ENCODE measurements around the gene ERN2.
"Not testable (repeated sequence)": the region's sequence is repeated elsewhere in the genome, so short reads cannot be mapped to it uniquely, and the experiment has no call there.

The ERN2 gene

GRCh38 chr16:23712976-23713375 lies at the start of gene ERN2:
ERN2 (minus strand) TSS chr16:23713222; CDS start chr16:23713187, 35 bp downstream.
- DNase-seq (ENCODE audit: low read depth in 2 of 2) = no peak

- no peak for DNase-seq (ENCODE audit: low read depth in 2 of 2)
Measured at GRCh38 chr16:23757937-23758619, 45.1 kb upstream of the ERN2 start.

DNA sequence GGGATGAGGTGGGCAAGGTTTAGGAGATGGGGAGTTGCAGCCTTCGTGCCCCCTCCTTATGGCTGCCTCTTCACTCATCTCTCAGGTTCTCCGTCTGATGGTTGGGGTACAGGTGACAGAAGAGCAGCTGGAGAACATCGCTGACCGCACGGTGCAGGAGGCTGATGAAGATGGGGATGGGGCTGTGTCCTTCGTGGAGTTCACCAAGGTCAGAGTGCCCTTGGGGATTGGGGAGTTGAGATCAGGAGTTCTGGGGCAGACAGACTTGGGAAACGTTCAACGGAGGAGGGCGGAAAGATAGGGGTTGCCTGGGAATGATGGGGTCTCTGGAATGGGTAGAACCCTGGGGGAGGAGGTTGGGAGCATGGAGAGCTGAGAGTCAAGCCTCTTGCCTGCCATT lies 44.1 kb upstream of the ERN2 start:
- no peak for DNase-seq (ENCODE audit: low read depth in 2 of 2)

GRCh38 chr16:23755484-23755809 lies 42.4 kb upstream of the ERN2 start:
- DNase-seq (ENCODE audit: low read depth in 2 of 2) = no peak

GRCh38 chr16:23754594-23755483 lies 41.8 kb upstream of the ERN2 start, which contains the start of gene CHP2:
CHP2 (plus strand) TSS chr16:23755026; CDS start chr16:23755050, 24 bp downstream.
- no peak for DNase-seq (ENCODE audit: low read depth in 2 of 2)

DNA sequence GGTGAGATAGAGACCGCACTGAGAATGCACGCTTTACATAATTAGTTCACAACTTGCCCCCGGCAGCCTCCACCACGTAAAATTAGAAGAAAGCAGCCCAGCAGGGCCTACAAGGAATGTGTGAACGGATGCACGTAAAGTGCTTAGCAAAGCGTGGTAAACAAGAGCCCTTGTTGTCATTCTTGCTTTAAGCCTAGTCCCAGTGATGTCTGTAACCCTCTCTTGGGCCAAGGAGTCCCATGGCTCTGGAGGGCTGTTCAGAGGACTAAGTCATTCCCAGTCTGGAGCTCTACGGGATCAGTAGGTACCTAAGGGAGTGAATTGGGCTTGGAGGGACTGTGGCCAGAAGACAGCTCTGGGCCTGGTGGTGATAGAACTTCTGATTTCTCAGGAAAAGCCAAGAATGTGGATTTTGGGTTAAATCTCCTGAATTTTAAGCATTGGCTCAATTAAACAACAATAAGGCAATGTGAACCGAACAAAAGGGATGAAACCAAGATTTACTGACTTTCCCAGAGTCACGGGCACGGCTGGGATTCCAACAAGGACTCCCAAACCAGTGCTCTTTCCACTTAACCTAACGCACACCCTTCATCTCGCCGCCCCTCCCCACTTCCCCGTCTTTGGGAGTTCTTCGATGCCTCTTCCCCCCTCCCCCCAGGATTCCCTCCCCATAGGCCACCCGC lies 41.0 kb upstream of the ERN2 start:
- no peak for DNase-seq (ENCODE audit: low read depth in 2 of 2)

GRCh38 chr16:23751053-23751452 lies 38.0 kb upstream of the ERN2 start:
- not testable (repeated sequence) for DNase-seq (ENCODE audit: low read depth in 2 of 2)

GRCh38 chr16:23748630-23749029 lies 35.6 kb upstream of the ERN2 start:
- no peak for DNase-seq (ENCODE audit: low read depth in 2 of 2)

DNA sequence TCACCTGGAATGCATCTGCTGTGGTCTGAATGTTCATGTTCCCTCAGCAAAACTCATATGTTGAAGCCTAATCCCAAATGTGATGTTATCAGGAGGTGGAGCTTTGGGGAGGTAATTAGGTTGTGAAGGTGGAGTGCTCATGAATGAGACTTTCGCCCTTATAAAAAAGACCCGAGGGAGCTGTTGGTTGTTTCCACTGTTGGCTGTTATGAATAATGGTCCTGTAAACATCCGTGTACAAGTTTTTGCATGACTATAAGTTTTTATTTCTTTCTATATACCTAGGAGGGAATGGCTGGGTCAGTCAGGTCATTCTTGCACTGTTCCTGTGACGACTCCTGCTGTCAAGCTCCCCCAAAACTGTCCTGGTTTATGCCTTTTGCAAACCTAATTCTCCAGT lies 32.2 kb upstream of the ERN2 start:
- no peak for DNase-seq (ENCODE audit: low read depth in 2 of 2)

DNA sequence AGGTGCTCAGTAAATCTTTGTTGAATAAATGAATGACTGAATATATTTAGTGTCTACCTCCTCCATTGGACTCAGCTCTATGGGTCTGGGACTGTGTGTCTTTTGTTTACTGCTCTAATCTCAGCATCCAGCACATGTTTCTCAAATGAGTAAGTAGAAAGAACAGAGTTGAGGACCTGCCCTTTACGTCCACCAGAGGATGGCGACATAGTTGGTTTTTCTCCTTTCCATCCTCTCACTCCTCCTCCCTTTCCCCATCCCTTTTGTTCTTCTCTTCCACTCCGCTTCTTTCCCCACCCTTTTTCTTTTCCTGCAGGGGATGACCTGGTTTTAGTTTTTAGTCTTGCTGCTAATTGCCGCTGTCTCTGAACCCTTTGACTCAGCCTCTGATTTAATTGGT lies 29.7 kb upstream of the ERN2 start:
- no peak for DNase-seq (ENCODE audit: low read depth in 2 of 2)

DNA sequence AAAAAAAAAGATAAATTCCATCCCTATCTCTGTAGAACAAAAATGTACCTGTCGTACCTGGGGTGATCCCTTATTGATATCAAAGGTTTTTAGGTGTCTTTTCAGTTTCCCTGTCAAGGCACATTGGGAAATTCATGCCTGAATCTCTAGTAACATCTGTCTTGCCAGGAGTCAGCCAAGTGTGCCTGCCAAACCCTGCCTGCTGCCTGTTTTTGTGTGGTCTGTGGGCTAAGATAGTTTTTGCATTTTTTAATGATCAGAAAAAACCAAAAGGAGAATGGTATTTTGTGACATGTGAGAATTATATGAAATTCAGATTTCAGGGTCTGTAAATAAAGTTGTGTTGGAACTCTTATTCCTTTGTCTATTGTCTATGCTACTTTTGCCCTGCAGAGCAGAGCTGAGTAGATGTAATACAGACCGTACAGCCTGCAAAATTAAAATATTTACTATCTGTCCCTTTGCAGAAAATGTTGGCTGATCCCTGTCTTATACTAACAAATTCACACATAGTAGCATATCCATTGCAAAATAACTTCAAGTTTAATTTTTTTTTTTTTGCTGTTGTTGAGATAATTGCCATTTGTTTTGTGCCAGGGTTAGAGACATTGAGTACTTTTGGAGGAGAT lies 28.8 kb upstream of the ERN2 start:
- no peak for DNase-seq (ENCODE audit: low read depth in 2 of 2)

- DNase-seq (ENCODE audit: low read depth in 2 of 2) = no peak
Measured at GRCh38 chr16:23739516-23739915, 26.5 kb upstream of the ERN2 start.

- DNase-seq (ENCODE audit: low read depth in 2 of 2) = not testable (repeated sequence)
Measured at GRCh38 chr16:23737423-23738028, 24.5 kb upstream of the ERN2 start.

DNA sequence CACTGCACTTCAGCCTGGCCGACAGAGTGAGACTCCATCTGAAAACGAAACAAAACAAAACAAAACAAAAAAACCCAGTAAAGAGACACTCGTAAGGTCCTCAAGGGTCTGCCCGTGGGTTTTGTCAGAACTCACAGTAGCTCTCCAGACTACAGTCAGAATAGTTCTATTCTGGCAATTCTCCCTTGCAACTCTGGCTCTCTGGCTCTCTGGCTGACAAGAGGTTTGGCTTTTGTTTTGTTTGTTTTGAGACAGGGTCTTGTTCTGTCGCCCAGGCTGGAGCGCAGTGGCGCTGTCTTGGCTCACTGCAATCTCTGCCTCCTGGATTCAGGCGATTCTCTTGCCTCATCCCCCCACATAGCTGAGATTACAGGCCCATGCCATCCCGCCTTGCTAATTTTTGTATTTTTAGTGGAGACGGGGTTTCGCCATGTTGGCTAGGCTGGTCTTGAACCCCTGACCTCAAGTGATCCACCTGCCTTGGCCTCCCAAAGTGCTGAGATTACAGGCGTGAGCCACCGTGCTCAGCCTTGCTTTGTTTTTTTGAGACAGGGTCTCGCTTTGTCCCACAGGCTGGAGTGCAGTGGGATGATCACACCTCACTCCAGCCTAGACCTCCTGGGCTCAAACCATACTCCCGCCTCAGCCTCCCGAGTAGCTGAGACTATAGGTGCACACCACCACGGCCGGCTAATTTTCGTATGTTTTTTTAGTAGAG lies 21.3 kb upstream of the ERN2 start:
- DNase-seq (ENCODE audit: low read depth in 2 of 2) = no peak

GRCh38 chr16:23729503-23730424 lies 16.7 kb upstream of the ERN2 start:
- DNase-seq (ENCODE audit: low read depth in 2 of 2) = no peak

- DNase-seq (ENCODE audit: low read depth in 2 of 2) = no peak
Measured at GRCh38 chr16:23728112-23728477, 15.1 kb upstream of the ERN2 start.

- DNase-seq (ENCODE audit: low read depth in 2 of 2) = no peak
Measured at GRCh38 chr16:23726710-23727109, 13.7 kb upstream of the ERN2 start.

GRCh38 chr16:23724785-23725131 lies 11.7 kb upstream of the ERN2 start:
- no peak for DNase-seq (ENCODE audit: low read depth in 2 of 2)

DNA sequence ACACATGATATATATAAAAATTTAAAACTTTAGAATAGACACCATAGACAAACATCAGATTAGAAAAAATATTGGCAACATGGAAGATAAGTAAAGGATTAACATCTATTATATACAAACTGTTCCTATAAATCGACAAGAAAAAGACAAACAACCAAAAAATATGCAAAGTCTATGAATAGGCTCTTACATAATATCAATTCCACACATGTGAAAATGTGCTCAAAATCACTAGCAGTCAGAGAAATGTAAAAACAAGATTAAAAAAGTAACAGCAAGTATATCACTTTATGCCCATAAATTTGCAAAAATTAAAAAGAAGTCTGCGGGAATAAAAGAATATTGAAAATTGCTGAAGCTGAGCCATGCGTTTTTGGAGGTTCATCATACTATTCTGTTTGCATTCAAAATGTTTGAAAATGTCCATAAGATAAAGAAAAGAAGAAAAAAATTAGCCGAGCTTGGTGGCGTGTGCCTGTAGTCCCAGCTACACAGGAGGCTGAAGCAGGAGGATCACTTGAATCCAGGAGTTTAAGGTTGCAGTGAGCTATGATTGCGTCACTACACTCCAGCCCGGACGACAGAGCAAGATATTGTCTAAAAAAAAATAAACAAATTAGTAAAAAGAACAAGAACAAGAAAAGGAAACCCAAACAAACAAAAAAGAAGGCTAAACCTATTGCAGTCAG lies 11.2 kb upstream of the ERN2 start:
- no peak for DNase-seq (ENCODE audit: low read depth in 2 of 2)

Data from stimulated activated CD4-positive, alpha-beta T cell treated with anti-CD3 and anti-CD28 coated beads, Interleukin-12 subunit alpha, Interleukin-12 subunit beta, amount 100 ng/mL, for 24 hours (primary cell).